OCI-LY7 (cell line): ENCODE measurements around the gene INPP5A. TPM values are rescaled to one million over a fixed set of nuclear protein-coding genes. Genes with fewer than 3 reads are reported as not detected.
A peak's percentile ranks its signal among the peaks of the same experiment; 100 is the strongest.

ENCODE experiments used
- Bru-seq: library from RNA; stranded (reverse); fragments of 400-500 nt; gene quantifications from one replicate; lab custom pipeline; 2021; lab: Mats Ljungman, UMichigan
- BruChase-seq, 2 experiments: library from RNA; stranded (reverse); fragments of 400-500 nt; gene quantifications; one replicate each; lab custom pipeline; 2021; lab: Mats Ljungman, UMichigan
- BruUV-seq: library from RNA; stranded (reverse); fragments of 400-500 nt; replicated peaks from 2 replicates; lab custom pipeline; 2021; lab: Mats Ljungman, UMichigan
- CTCF ChIA-PET: fragments of 300-600 bp; sonication (Branson Sonifier 250); formaldehyde crosslinking; loops from one replicate; lab custom pipeline; 2022; ENCODE audit warnings: antibody characterized with exemption; ENCODE audit not compliant: unreplicated experiment; lab: Charles Lee
- POLR2A ChIA-PET: fragments of 300-600 bp; sonication (Branson Sonifier 250); formaldehyde crosslinking; loops from one replicate; lab custom pipeline; 2022; ENCODE audit warnings: antibody characterized with exemption; lab: Charles Lee
- DNase-seq: peaks from one replicate; pipeline ENCODE4 v3.0.0-alpha.2; 2015; ENCODE audit warnings: low spot score
- H2AFZ ChIP-seq: fragments of 200-600 bp; sonication (generic), shearing (Covaris generic); 2 replicates; pipeline ENCODE4 v1.6.1; 2014; ENCODE audit warnings: mild to moderate bottlenecking, antibody characterized with exemption, low read length, moderate library complexity
- H3K27ac ChIP-seq: fragments of 200-600 bp; sonication (generic); 2 replicates; pipeline ENCODE4 v1.5.1; 2014; ENCODE audit warnings: mixed run types, low read depth, mild to moderate bottlenecking, moderate library complexity, low read length, inconsistent platforms; ENCODE audit not compliant: poor library complexity, severe bottlenecking
- H3K36me3 ChIP-seq: fragments of 200-600 bp; sonication (generic); 2 replicates; pipeline ENCODE4 v1.6.1; 2014; ENCODE audit warnings: mild to moderate bottlenecking, antibody characterized with exemption, low read length, moderate library complexity, mixed read lengths; ENCODE audit not compliant: insufficient read depth
- H3K4me1 ChIP-seq: fragments of 200-600 bp; sonication (generic); 2 replicates; pipeline ENCODE4 v1.5.1; 2014; ENCODE audit warnings: mild to moderate bottlenecking, low read length; ENCODE audit not compliant: insufficient read depth, poor library complexity, severe bottlenecking
- H3K4me2 ChIP-seq: fragments of 200-600 bp; sonication (generic); 2 replicates; pipeline ENCODE4 v1.6.1; 2014; ENCODE audit warnings: mild to moderate bottlenecking, low read length
- H3K4me3 ChIP-seq: fragments of 200-600 bp; sonication (generic); 2 replicates; pipeline ENCODE4 v1.5.1; 2014; ENCODE audit warnings: mild to moderate bottlenecking, low read depth, low read length; ENCODE audit not compliant: poor library complexity, severe bottlenecking
- H3K79me2 ChIP-seq: fragments of 200-600 bp; sonication (generic); 2 replicates; pipeline ENCODE4 v1.6.1; 2016; ENCODE audit warnings: low read depth, mild to moderate bottlenecking, low read length, moderate library complexity, mixed read lengths; ENCODE audit not compliant: insufficient read depth
- H3K9me2 ChIP-seq: fragments of 200-600 bp; sonication (generic); 2 replicates; pipeline ENCODE4 v1.6.1; 2016; ENCODE audit warnings: mild to moderate bottlenecking, low read length, mixed read lengths; ENCODE audit not compliant: insufficient read depth
- H3K9me3 ChIP-seq: fragments of 200-600 bp; sonication (generic); 2 replicates; pipeline ENCODE4 v1.6.1; 2014; ENCODE audit warnings: mild to moderate bottlenecking, mixed run types, low read length, mixed read lengths
- H4K20me1 ChIP-seq: fragments of 200-600 bp; sonication (generic); 2 replicates; pipeline ENCODE4 v1.6.1; 2014; ENCODE audit warnings: mild to moderate bottlenecking, antibody characterized with exemption, low read length, moderate library complexity, mixed read lengths; ENCODE audit not compliant: insufficient read depth
- EZH2phosphoT487 ChIP-seq: fragments of 200-600 bp; sonication (generic); IDR thresholded peaks from 2 replicates; pipeline ENCODE4 v1.6.1; 2018; ENCODE audit warnings: low read depth, borderline replicate concordance, mild to moderate bottlenecking, mixed run types, antibody characterized with exemption, low read length, moderate library complexity, mixed read lengths
- intact Hi-C: fragments of 100-400 bp; cut with micrococcal nuclease; formaldehyde crosslinking; loops from one replicate; pipeline ENCODE4 v1.10.0; 2022; ENCODE audit not compliant: unreplicated experiment
- long read RNA-seq: library from polyadenylated mRNA; stranded (forward); transcript quantifications from one replicate; pipeline ENCODE4 v2.0.0, GENCODE V29; 2022
- total RNA-seq, 2 experiments: library from RNA; depleted of rRNA in 1 of 2; stranded (reverse); fragments of >200 nt in 1 of 2; shearing (Covaris generic) in 1 of 2; gene quantifications; 2 replicates each; pipeline ENCODE4 v1.2.3, GENCODE V29; 2014 to 2022
- TF ChIP-seq, protein P1 (sequence below): fragments of 200-600 bp; sonication (generic); conservative IDR thresholded peaks from 2 replicates; pipeline ENCODE4 v1.5.1; 2014; ENCODE audit warnings: mild to moderate bottlenecking, antibody characterized with exemption, low read length, moderate library complexity, mixed read lengths

Gene INPP5A
- total RNA-seq (2014; rRNA removed; shearing (Covaris generic)) (11.0 and 14.5 TPM in 2 replicates), total RNA-seq (2022) (15.7 and 18.4 TPM in 2 replicates), Bru-seq, nascent RNA (percentile 55 among the genes with signal in this experiment), BruChase-seq, experiment 1, labeled RNA remaining after a 6-hour chase (percentile 62 among the genes with signal in this experiment), BruChase-seq, experiment 2, labeled RNA remaining after a 2-hour chase (percentile 54 among the genes with signal in this experiment)
- long read RNA-seq, transcript INPP5A-203 (16 exons, 2,967 nt), result major isoform, 15 of 32 reads
- long read RNA-seq, partial matches to known transcripts, result 3 of 32 reads
- long read RNA-seq, other reads (novel, unspliced or antisense), result 14 of 32 reads

DNA sequence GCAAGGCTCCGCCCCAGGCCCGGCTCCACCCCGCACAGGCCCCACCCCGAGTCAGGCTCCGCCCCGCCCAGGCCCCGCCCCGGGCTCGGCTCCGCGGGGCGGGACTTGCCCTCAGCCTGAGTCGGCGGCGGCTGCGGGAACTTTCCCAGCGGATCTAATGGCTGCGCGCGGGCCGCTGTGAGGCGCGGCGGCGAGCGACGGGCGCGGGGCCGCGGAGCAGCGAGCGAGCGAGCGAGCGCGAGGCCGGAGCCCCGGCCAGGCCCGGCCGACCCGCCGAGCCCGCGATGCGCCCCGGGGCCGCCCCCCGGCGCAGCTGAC, at the start of gene INPP5A:
Gene INPP5A (plus strand): TSS at position 104 of the 318 bp plus-strand sequence. CDS start 310 bp downstream, outside the sequence.
- Histone ChIP-seq H4K20me1 (peaks cover 9% of the 10 kb centered on the region), H3K4me2 (peak within 1 kb of the TSS; percentile 91), H3K9me2 (no peaks in the 10 kb centered on the region), H3K4me1 (peaks cover 46% of the 10 kb centered on the region), H3K27ac (no peak within 1 kb of the TSS), H3K79me2 (peaks cover 5% of the 10 kb centered on the region; the same call in 1 of the 2 replicates), H3K4me3 (peak within 1 kb of the TSS; percentile 75), H3K36me3 (no peaks in the 10 kb centered on the region), H3K9me3 (no peaks in the 10 kb centered on the region), H2AFZ (peak within 1 kb of the TSS; percentile 83)
- ChIA-PET CTCF (no interaction called here), POLR2A (no interaction called here)
- intact Hi-C loops, result loop anchor here (1.0 to 10.0 kb wide), 5 partner anchors 14 to 153 kb away; no protein-coding TSS in a partner anchor
- no peak for TF ChIP-seq EZH2phosphoT487
- TF ChIP-seq, protein P1, sequence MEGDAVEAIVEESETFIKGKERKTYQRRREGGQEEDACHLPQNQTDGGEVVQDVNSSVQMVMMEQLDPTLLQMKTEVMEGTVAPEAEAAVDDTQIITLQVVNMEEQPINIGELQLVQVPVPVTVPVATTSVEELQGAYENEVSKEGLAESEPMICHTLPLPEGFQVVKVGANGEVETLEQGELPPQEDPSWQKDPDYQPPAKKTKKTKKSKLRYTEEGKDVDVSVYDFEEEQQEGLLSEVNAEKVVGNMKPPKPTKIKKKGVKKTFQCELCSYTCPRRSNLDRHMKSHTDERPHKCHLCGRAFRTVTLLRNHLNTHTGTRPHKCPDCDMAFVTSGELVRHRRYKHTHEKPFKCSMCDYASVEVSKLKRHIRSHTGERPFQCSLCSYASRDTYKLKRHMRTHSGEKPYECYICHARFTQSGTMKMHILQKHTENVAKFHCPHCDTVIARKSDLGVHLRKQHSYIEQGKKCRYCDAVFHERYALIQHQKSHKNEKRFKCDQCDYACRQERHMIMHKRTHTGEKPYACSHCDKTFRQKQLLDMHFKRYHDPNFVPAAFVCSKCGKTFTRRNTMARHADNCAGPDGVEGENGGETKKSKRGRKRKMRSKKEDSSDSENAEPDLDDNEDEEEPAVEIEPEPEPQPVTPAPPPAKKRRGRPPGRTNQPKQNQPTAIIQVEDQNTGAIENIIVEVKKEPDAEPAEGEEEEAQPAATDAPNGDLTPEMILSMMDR, result no peak
- DNase-seq, result no peak
- BruUV-seq, result no TSS peak

GRCh38 chr10:132488231-132488821, 49.3 kb upstream of the INPP5A start:
- intact Hi-C loops, result no loop called here
- Histone ChIP-seq H3K9me2 (no peaks in the 10 kb centered on the region), H3K4me1 (no peaks in the 10 kb centered on the region), H4K20me1 (no peaks in the 10 kb centered on the region), H3K36me3 (no peaks in the 10 kb centered on the region), H3K4me3 (no peak overlapping the region), H2AFZ (no peak overlapping the region), H3K79me2 (no peaks in the 10 kb centered on the region), H3K4me2 (no peak overlapping the region), H3K27ac (no peak overlapping the region), H3K9me3 (no peaks in the 10 kb centered on the region)
- no peak for DNase-seq
- ChIA-PET POLR2A (no interaction called here), CTCF (no interaction called here)
- no TSS peak for BruUV-seq
- TF ChIP-seq EZH2phosphoT487, result no peak
- TF ChIP-seq, protein P1, result no peak
